HepG2 (cell line): ENCODE results near the gene CLEC2D. TPM values are rescaled to one million over a fixed set of nuclear protein-coding genes. Genes with fewer than 3 reads are reported as not detected.

Experiments
- ATAC-seq: fragments of 200-7000 bp; cut with Tn5 transposase; 3 replicates; pipeline ENCODE4 v1.9.1; 2020; ENCODE audit warnings: mild to moderate bottlenecking, moderate library complexity
- BruUV-seq: library from RNA; stranded (reverse); fragments of 400-500 nt; replicated peaks from 2 replicates; lab custom pipeline; 2021; lab: Mats Ljungman, UMichigan
- CTCF ChIA-PET: fragments of 300-600 bp; formaldehyde crosslinking; extraction: SDS; loops from one replicate; lab custom pipeline; 2021; ENCODE audit warnings: low total read pairs, inconsistent platforms, low intra/inter-chr PET ratio; lab: Yijun Ruan, JAX
- POLR2A ChIA-PET: fragments of 350-600 bp; sonication (Branson Sonifier 250); formaldehyde crosslinking; loops from one replicate; lab custom pipeline; 2020; ENCODE audit warnings: antibody characterized with exemption, inconsistent platforms; lab: Yijun Ruan, JAX
- DNase-seq: peaks from one replicate; pipeline ENCODE4 v3.0.0-alpha.2; 2015; ENCODE audit warnings: low spot score
- FAIRE-seq: peaks from 3 replicates; lab custom pipeline; 2011; peaks lifted over from hg19 to GRCh38; lab: Jason Lieb, UNC
- H2AFZ ChIP-seq: one replicate; pipeline ENCODE4 v1.6.1; 2011; ENCODE audit warnings: low read length, inconsistent platforms
- H3K27ac ChIP-seq: fragments of 300-600 bp; 3 replicates; pipeline ENCODE4 v1.8.0; 2011; ENCODE audit warnings: mixed run types, mild to moderate bottlenecking, mixed read lengths, low read length, inconsistent platforms; ENCODE audit not compliant: insufficient read depth; ENCODE audit errors: extremely low read length
- H3K27me3 ChIP-seq, 2 experiments: fragments of 200-600 bp in 1 of 2; 2 replicates in 1 of 2; 3 replicates in 1 of 2; pipeline versions ENCODE4 v1.6.0 to v1.8.0; 2011; ENCODE audit warnings: low read length in 2 of 2, mild to moderate bottlenecking in 2 of 2, moderate library complexity in 2 of 2, inconsistent platforms in 1 of 2; ENCODE audit not compliant: insufficient read depth in 2 of 2, control insufficient read depth in 1 of 2
- H3K36me3 ChIP-seq, 2 experiments: fragments of 200-600 bp in 1 of 2; replicated peaks in 1 of 2; 2 replicates in 1 of 2; 3 replicates in 1 of 2; pipeline versions ENCODE4 v1.5.1 to v1.8.0; 2011; ENCODE audit warnings: low read length in 2 of 2, inconsistent platforms in 1 of 2; ENCODE audit not compliant: insufficient read depth in 2 of 2, control insufficient read depth in 1 of 2
- H3K4me1 ChIP-seq: 2 replicates; pipeline ENCODE4 v1.5.1; 2012; ENCODE audit warnings: low read length, inconsistent platforms; ENCODE audit not compliant: insufficient read depth
- H3K4me2 ChIP-seq: 2 replicates; pipeline ENCODE4 v1.6.0; 2011; ENCODE audit warnings: low read depth, low read length, inconsistent platforms
- H3K4me3 ChIP-seq, 3 experiments: fragments of 200-600 bp in 1 of 3; sonication (generic), shearing (Covaris generic) in 1 of 3; replicated peaks in 1 of 3; 2 replicates each; pipeline ENCODE4 v1.5.1; 2011 to 2016; ENCODE audit warnings: low read length in 3 of 3, inconsistent platforms in 2 of 3, low read depth in 2 of 3, mild to moderate bottlenecking in 2 of 3, control low read depth in 1 of 3, mixed read lengths in 1 of 3; ENCODE audit not compliant: insufficient read depth in 1 of 3
- H3K79me2 ChIP-seq: one replicate; pipeline ENCODE4 v1.6.1; 2011; ENCODE audit warnings: low read length, inconsistent platforms; ENCODE audit not compliant: insufficient read depth
- H3K9ac ChIP-seq: 2 replicates; pipeline ENCODE4 v1.6.0; 2011; ENCODE audit warnings: mild to moderate bottlenecking, low read depth, low read length, inconsistent platforms; ENCODE audit not compliant: insufficient read depth
- H3K9me3 ChIP-seq: 2 replicates; pipeline ENCODE4 v1.5.1; 2012; ENCODE audit warnings: mild to moderate bottlenecking, low read length
- H4K20me1 ChIP-seq: 2 replicates; pipeline ENCODE4 v1.6.0; 2011; ENCODE audit warnings: inconsistent platforms, mild to moderate bottlenecking, low read length, moderate library complexity; ENCODE audit not compliant: insufficient read depth
- ATF1 ChIP-seq: IDR thresholded peaks from 2 replicates; pipeline ENCODE4 v1.6.1; 2016; ENCODE audit warnings: mild to moderate bottlenecking, control low read depth
- CREM ChIP-seq, 2 experiments: sonication (generic) in 1 of 2; formaldehyde crosslinking in 1 of 2; IDR thresholded peaks; 2 replicates each; pipeline versions ENCODE4 v1.4.0 to v1.6.1; 2016 to 2020; ENCODE audit warnings: antibody characterized with exemption in 1 of 2, mild to moderate bottlenecking in 1 of 2, missing genetic modification reagents in 1 of 2
- GPN1 ChIP-seq: sonication (generic); formaldehyde crosslinking; IDR thresholded peaks from 2 replicates; pipeline ENCODE4 v1.5.1; 2020; ENCODE audit warnings: missing genetic modification reagents, borderline replicate concordance
- HMG20A ChIP-seq: IDR thresholded peaks from 2 replicates; pipeline ENCODE4 v1.6.1; 2016; ENCODE audit warnings: borderline replicate concordance
- HOXA3 ChIP-seq: sonication (generic); formaldehyde crosslinking; IDR thresholded peaks from 2 replicates; pipeline ENCODE4 v1.5.0; 2020; ENCODE audit warnings: missing genetic modification reagents
- KAT8 ChIP-seq: IDR thresholded peaks from 2 replicates; pipeline ENCODE4 v1.6.1; 2016; ENCODE audit warnings: missing genetic modification reagents, missing compliant biosample characterization
- MEIS1 ChIP-seq: sonication (generic); formaldehyde crosslinking; IDR thresholded peaks from 2 replicates; pipeline ENCODE4 v1.9.0; 2021; ENCODE audit warnings: mild to moderate bottlenecking, missing genetic modification reagents, moderate library complexity, borderline replicate concordance
- REPIN1 ChIP-seq: sonication (generic); formaldehyde crosslinking; IDR thresholded peaks from 2 replicates; pipeline ENCODE4 v1.8.0; 2022; ENCODE audit warnings: missing genetic modification reagents, low read depth, mild to moderate bottlenecking, borderline replicate concordance
- SMAD9 ChIP-seq: sonication (generic); formaldehyde crosslinking; IDR thresholded peaks from 2 replicates; pipeline ENCODE4 v1.5.1; 2020; ENCODE audit warnings: mild to moderate bottlenecking, missing genetic modification reagents
- ZNF30 ChIP-seq: sonication (generic); formaldehyde crosslinking; IDR thresholded peaks from 2 replicates; pipeline ENCODE4 v1.5.0; 2020; ENCODE audit warnings: mild to moderate bottlenecking, missing genetic modification reagents
- ZNF335 ChIP-seq: sonication (generic); formaldehyde crosslinking; IDR thresholded peaks from 2 replicates; pipeline ENCODE4 v1.4.0; 2020; ENCODE audit warnings: missing genetic modification reagents
- ZNF430 ChIP-seq: sonication (generic); formaldehyde crosslinking; IDR thresholded peaks from 2 replicates; pipeline ENCODE4 v1.9.0; 2021; ENCODE audit warnings: mild to moderate bottlenecking, missing genetic modification reagents
- ZNF546 ChIP-seq: sonication (generic); formaldehyde crosslinking; conservative IDR thresholded peaks from 2 replicates; pipeline ENCODE4 v1.8.1; 2023; ENCODE audit warnings: mild to moderate bottlenecking, missing genetic modification reagents
- ZNF549 ChIP-seq: sonication (generic); formaldehyde crosslinking; IDR thresholded peaks from 2 replicates; pipeline ENCODE4 v1.5.0; 2020; ENCODE audit warnings: missing genetic modification reagents
- ZSCAN12 ChIP-seq: sonication (generic); formaldehyde crosslinking; IDR thresholded peaks from 2 replicates; pipeline ENCODE4 v1.9.0; 2021; ENCODE audit warnings: mild to moderate bottlenecking, missing genetic modification reagents
- WGBS: methylation state at CpG from one replicate; pipeline ENCODE4 v1.1.6; 2017; ENCODE audit warnings: low lambda C conversion rate; 5-methylcytosine and 5-hydroxymethylcytosine counted together
- in situ Hi-C: cut with HindIII; loops from 2 replicates; pipeline ENCODE4 v1.10.0; 2017; ENCODE audit warnings: low pct_unique_long_range_greater_than_20kb; ENCODE audit not compliant: extremely low pct_ligation_motif_present
- intact Hi-C: fragments of 100-400 bp; cut with micrococcal nuclease; formaldehyde crosslinking; loops from one replicate; pipeline ENCODE4 v1.10.0; 2022; ENCODE audit not compliant: unreplicated experiment
- polyA plus RNA-seq, 8 experiments: library from polyadenylated mRNA; depleted of rRNA in 3 of 8; stranded (reverse) in 7 of 8; unstranded in 1 of 8; fragments of >200 nt; fragmentation: Illumina TruSeq in 4 of 8; extraction: Trizol in 4 of 8; gene quantifications; 2 replicates each; pipeline versions ENCODE4 v1.2.1 to v1.2.3, GENCODE V29; 2011 to 2016; ENCODE audit warnings: low read depth in 4 of 8, missing spikeins in 1 of 8, mixed read lengths in 1 of 8; ENCODE audit not compliant: insufficient read depth in 1 of 8
- total RNA-seq, 5 experiments: library from RNA; depleted of rRNA; stranded (reverse); fragments of >200 nt; fragmentation: Illumina TruSeq; extraction: Trizol; gene quantifications; 2 replicates each; pipeline ENCODE4 v1.2.3, GENCODE V29; 2016; ENCODE audit warnings: low read depth in 1 of 5
- TF ChIP-seq, protein P1 (sequence below), 2 experiments: sonication (generic) in 1 of 2; formaldehyde crosslinking in 1 of 2; IDR thresholded peaks; 2 replicates each; pipeline versions ENCODE4 v1.4.0 to v1.6.1; 2016 to 2020; ENCODE audit warnings: borderline replicate concordance in 1 of 2, low read depth in 1 of 2, mild to moderate bottlenecking in 1 of 2, missing genetic modification reagents in 1 of 2
- TF ChIP-seq, protein P2 (sequence below): sonication (generic); formaldehyde crosslinking; IDR thresholded peaks from 2 replicates; pipeline ENCODE4 v1.4.0; 2020; ENCODE audit warnings: mild to moderate bottlenecking, missing genetic modification reagents
- TF ChIP-seq, protein P3 (sequence below): sonication (generic); formaldehyde crosslinking; IDR thresholded peaks from 2 replicates; pipeline ENCODE4 v1.5.0; 2020; ENCODE audit warnings: mild to moderate bottlenecking, missing genetic modification reagents
- TF ChIP-seq, protein P4 (sequence below): IDR thresholded peaks from 2 replicates; pipeline ENCODE4 v1.6.1; 2016; ENCODE audit warnings: low read depth

Gene CLEC2D
- total and polyA plus RNA-seq, 2 of the 13 experiments (the other 11 are each of a cell fraction or from before 2014, with no cell fraction given), result 2.5 to 8.6 TPM

DNA sequence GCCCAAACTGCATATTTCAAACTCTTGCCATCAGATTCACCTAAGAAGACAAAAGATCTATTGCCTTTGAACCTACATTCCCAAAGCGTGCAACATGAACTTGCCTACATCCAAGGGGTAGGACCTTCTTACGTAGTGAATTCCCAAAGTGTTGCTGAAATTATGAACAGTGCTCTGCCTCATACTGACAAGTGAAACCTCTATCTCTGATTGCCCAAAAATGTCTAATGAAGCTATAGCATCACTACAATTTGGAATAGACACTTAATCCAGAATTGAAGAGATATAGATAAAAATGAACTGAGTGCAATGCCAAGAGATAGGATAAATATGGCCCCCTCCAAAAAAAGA, 31.1 kb downstream of the CLEC2D start:
- Histone ChIP-seq H4K20me1 (no peaks in the 10 kb centered on the region), H3K27ac (no peak overlapping the region), H3K79me2 (no peaks in the 10 kb centered on the region), H3K4me2 (no peak overlapping the region), H3K9ac (no peak overlapping the region), H3K9me3 (no peaks in the 10 kb centered on the region), H3K27me3 (no peaks in the 10 kb centered on the region), H3K36me3 (no peaks in the 10 kb centered on the region), H3K4me3 (no peak overlapping the region), H3K4me1 (no peaks in the 10 kb centered on the region), H2AFZ (no peak overlapping the region)
- BruUV-seq, result no TSS peak
- ATAC-seq (no peak), DNase-seq (no peak), FAIRE-seq (no peak)
- CTCF ChIA-PET, result no interaction called here
- in situ Hi-C loops (no loop called here), intact Hi-C loops (no loop called here)
- POLR2A ChIA-PET, result no interaction called here
- no peak for TF ChIP-seq MEIS1
- TF ChIP-seq, protein P1, sequence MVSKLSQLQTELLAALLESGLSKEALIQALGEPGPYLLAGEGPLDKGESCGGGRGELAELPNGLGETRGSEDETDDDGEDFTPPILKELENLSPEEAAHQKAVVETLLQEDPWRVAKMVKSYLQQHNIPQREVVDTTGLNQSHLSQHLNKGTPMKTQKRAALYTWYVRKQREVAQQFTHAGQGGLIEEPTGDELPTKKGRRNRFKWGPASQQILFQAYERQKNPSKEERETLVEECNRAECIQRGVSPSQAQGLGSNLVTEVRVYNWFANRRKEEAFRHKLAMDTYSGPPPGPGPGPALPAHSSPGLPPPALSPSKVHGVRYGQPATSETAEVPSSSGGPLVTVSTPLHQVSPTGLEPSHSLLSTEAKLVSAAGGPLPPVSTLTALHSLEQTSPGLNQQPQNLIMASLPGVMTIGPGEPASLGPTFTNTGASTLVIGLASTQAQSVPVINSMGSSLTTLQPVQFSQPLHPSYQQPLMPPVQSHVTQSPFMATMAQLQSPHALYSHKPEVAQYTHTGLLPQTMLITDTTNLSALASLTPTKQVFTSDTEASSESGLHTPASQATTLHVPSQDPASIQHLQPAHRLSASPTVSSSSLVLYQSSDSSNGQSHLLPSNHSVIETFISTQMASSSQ (IDR thresholded peaks at IDR 0.05; ENCODE audit: low read depth), result no peak
- TF ChIP-seq, protein P1 (CRISPR knock-in tag; IDR thresholded peaks at IDR 0.05; ENCODE audit: borderline replicate concordance), result no peak
- TF ChIP-seq, protein P2, sequence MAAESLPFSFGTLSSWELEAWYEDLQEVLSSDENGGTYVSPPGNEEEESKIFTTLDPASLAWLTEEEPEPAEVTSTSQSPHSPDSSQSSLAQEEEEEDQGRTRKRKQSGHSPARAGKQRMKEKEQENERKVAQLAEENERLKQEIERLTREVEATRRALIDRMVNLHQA (CRISPR knock-in tag), result no peak
- no peak for TF ChIP-seq HMG20A (CRISPR knock-in tag)
- no peak for TF ChIP-seq ZNF30 (CRISPR knock-in tag)
- TF ChIP-seq KAT8 (CRISPR knock-in tag), result no peak
- TF ChIP-seq ZNF335 (CRISPR knock-in tag), result no peak
- TF ChIP-seq CREM (IDR thresholded peaks at IDR 0.05), result no peak
- no peak for TF ChIP-seq CREM (CRISPR knock-in tag; IDR thresholded peaks at IDR 0.05)
- TF ChIP-seq SMAD9 (CRISPR knock-in tag), result no peak
- no peak for TF ChIP-seq ZSCAN12
- TF ChIP-seq ZNF549, result no peak
- TF ChIP-seq, protein P3, sequence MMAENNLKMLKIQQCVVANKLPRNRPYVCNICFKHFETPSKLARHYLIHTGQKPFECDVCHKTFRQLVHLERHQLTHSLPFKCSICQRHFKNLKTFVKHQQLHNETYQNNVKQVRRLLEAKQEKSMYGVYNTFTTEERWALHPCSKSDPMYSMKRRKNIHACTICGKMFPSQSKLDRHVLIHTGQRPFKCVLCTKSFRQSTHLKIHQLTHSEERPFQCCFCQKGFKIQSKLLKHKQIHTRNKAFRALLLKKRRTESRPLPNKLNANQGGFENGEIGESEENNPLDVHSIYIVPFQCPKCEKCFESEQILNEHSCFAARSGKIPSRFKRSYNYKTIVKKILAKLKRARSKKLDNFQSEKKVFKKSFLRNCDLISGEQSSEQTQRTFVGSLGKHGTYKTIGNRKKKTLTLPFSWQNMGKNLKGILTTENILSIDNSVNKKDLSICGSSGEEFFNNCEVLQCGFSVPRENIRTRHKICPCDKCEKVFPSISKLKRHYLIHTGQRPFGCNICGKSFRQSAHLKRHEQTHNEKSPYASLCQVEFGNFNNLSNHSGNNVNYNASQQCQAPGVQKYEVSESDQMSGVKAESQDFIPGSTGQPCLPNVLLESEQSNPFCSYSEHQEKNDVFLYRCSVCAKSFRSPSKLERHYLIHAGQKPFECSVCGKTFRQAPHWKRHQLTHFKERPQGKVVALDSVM (CRISPR knock-in tag), result no peak
- no peak for TF ChIP-seq ATF1 (CRISPR knock-in tag)
- TF ChIP-seq HOXA3 (CRISPR knock-in tag), result no peak
- TF ChIP-seq ZNF430 (CRISPR knock-in tag), result no peak
- no peak for TF ChIP-seq REPIN1
- no peak for TF ChIP-seq GPN1 (CRISPR knock-in tag)
- TF ChIP-seq, protein P4, sequence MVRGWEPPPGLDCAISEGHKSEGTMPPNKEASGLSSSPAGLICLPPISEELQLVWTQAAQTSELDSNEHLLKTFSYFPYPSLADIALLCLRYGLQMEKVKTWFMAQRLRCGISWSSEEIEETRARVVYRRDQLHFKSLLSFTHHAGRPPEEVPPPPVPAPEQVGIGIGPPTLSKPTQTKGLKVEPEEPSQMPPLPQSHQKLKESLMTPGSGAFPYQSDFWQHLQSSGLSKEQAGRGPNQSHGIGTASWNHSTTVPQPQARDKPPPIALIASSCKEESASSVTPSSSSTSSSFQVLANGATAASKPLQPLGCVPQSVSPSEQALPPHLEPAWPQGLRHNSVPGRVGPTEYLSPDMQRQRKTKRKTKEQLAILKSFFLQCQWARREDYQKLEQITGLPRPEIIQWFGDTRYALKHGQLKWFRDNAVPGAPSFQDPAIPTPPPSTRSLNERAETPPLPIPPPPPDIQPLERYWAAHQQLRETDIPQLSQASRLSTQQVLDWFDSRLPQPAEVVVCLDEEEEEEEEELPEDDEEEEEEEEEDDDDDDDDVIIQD (CRISPR knock-in tag), result no peak
- TF ChIP-seq ZNF546 (CRISPR knock-in tag), result no peak
- 83% methylated on average over 2 of the region's 2 CpGs for WGBS
